Type B pancreatic cell (in vitro differentiated cells): Measurements from ENCODE around the gene METTL24. TPM values are rescaled to one million over a fixed set of nuclear protein-coding genes. Genes with fewer than 3 reads are reported as not detected.
"Not testable (repeated sequence)": the region's sequence is repeated elsewhere in the genome, so short reads cannot be mapped to it uniquely, and the experiment has no call there.

Experiments
- DNase-seq: peaks from one replicate; pipeline ENCODE4 v3.0.0; 2021; ENCODE audit warnings: mixed read lengths; ENCODE audit not compliant: unreplicated experiment; ENCODE audit errors: extremely low spot score
- H3K27ac Mint-ChIP-seq: 2 replicates; pipeline ENCODE4 v1.8.0; 2021; ENCODE audit warnings: mild to moderate bottlenecking, mixed read lengths
- H3K27me3 Mint-ChIP-seq: 2 replicates; pipeline ENCODE4 v1.8.0; 2021; ENCODE audit warnings: mixed read lengths
- H3K36me3 Mint-ChIP-seq: 2 replicates; pipeline ENCODE4 v1.8.0; 2021; ENCODE audit warnings: mixed read lengths
- H3K4me1 Mint-ChIP-seq: one replicate; pipeline ENCODE4 v1.8.0; 2021; ENCODE audit warnings: mixed read lengths; ENCODE audit not compliant: unreplicated experiment
- H3K4me3 Mint-ChIP-seq: 2 replicates; pipeline ENCODE4 v1.8.0; 2021; ENCODE audit warnings: mild to moderate bottlenecking, mixed read lengths
- H3K9me3 Mint-ChIP-seq: 2 replicates; pipeline ENCODE4 v1.8.0; 2021; ENCODE audit warnings: mixed read lengths
- CTCF ChIP-seq: fragments of 200-600 bp; sonication (generic); conservative IDR thresholded peaks from 2 replicates; pipeline ENCODE4 v1.5.0; 2021; ENCODE audit warnings: antibody characterized with exemption, mild to moderate bottlenecking
- total RNA-seq: library from RNA; stranded (reverse); gene quantifications from 2 replicates; pipeline ENCODE4 v1.2.1, GENCODE V29; 2021; ENCODE audit warnings: low replicate concordance

The METTL24 gene
- total RNA-seq, 1 donor from 2014 or later: 10.0 TPM

GRCh38 chr6:110250838-110251237 lies 107.3 kb downstream of the METTL24 start:
- no peak for TF ChIP-seq CTCF
- Mint-ChIP-seq H3K4me3 (no peak overlapping the region), H3K4me1 (peaks cover 4% of the 10 kb centered on the region), H3K36me3 (no peaks in the 10 kb centered on the region), H3K27ac (no peak overlapping the region), H3K27me3 (no peaks in the 10 kb centered on the region), H3K9me3 (no peaks in the 10 kb centered on the region)
- DNase-seq: no peak

- no peaks in the 10 kb centered on the region for H3K36me3 Mint-ChIP-seq
- H3K27me3 Mint-ChIP-seq: no peaks in the 10 kb centered on the region
- H3K27ac Mint-ChIP-seq: no peak overlapping the region
- H3K4me3 Mint-ChIP-seq: no peak overlapping the region
- no peak for TF ChIP-seq CTCF
- H3K9me3 Mint-ChIP-seq: no peaks in the 10 kb centered on the region
- DNase-seq: no peak
- H3K4me1 Mint-ChIP-seq: no peaks in the 10 kb centered on the region
These were observed 108.1 kb downstream of the METTL24 start for GRCh38 chr6:110250058-110250457.

- no peak for TF ChIP-seq CTCF
- peaks cover 6% of the 10 kb centered on the region for H3K36me3 Mint-ChIP-seq
- H3K27ac Mint-ChIP-seq: no peak overlapping the region
- no peak for DNase-seq
- no peaks in the 10 kb centered on the region for H3K9me3 Mint-ChIP-seq
- H3K4me3 Mint-ChIP-seq: no peak overlapping the region
- no peaks in the 10 kb centered on the region for H3K27me3 Mint-ChIP-seq
- H3K4me1 Mint-ChIP-seq: no peaks in the 10 kb centered on the region
These were observed 111.1 kb downstream of the METTL24 start for GRCh38 chr6:110246900-110247546.

- Mint-ChIP-seq H3K27me3 (no peaks in the 10 kb centered on the region), H3K27ac (no peak overlapping the region), H3K9me3 (no peaks in the 10 kb centered on the region)
These were observed 111.8 kb downstream of the METTL24 start for GRCh38 chr6:110246378-110246777.

DNA sequence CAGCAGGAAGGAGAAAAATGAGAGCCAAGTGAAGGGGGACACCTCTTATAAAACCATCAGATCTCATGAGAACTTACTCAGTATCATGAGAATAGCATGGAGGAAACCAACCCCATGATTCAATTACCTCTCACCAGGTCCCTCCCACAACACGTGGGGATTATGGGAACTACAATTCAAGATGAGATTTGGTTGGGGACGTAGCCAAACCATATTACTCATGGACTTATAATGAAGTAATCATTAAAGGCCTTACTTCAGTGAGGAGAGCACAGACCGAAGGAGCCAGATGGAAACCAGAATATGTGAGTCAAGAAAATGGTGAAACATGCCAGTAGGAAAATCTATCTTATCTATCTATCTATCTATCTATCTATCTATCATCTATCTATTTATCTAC lies 113.5 kb downstream of the METTL24 start:
- H3K4me1 Mint-ChIP-seq, H3K4me3 Mint-ChIP-seq, H3K27ac Mint-ChIP-seq, H3K9me3 Mint-ChIP-seq, H3K36me3 Mint-ChIP-seq, DNase-seq, H3K27me3 Mint-ChIP-seq: not testable (repeated sequence)

More at GRCh38 chr6:110246378-110246777, 111.8 kb downstream of the METTL24 start:
- no peak for DNase-seq
- Mint-ChIP-seq H3K4me3 (no peak overlapping the region), H3K4me1 (no peaks in the 10 kb centered on the region), H3K36me3 (peaks cover 6% of the 10 kb centered on the region)
- TF ChIP-seq CTCF: no peak

DNA sequence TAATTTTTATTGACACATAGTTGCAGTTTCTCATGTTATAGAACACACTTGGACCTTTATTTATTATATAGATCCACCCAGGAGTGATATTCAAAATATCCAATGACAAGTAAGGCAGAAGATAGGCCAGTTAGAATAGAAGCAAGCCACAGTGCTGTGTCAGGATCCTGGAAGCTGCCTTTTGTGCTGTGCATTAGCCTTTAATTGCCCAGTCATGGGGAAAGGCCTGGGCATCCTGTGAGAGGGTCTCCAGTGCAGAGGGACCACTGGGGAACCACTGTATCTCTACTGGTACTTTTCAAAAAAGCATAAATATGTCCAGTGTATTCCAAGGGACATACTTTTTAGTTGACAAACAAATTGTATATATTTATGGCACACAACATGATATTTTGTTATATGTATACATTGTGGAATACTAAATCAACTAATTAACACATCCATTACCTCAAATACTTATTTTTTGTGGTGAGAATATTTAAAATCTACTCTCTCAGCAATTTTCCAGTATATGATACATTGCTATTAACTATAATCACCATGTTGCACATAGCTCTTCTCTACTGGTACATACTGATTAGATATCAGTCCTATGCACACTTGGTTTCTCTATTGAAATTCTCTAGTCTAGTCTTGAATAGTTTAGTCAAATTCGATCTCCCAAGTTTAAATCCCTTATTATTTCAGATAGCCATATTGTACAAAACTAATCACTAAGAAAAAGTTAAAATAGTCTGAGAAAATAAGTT lies 118.4 kb downstream of the METTL24 start:
- no peak overlapping the region for H3K4me3 Mint-ChIP-seq
- H3K27ac Mint-ChIP-seq: no peak overlapping the region
- no peaks in the 10 kb centered on the region for H3K27me3 Mint-ChIP-seq
- peaks cover 30% of the 10 kb centered on the region for H3K36me3 Mint-ChIP-seq
- H3K4me1 Mint-ChIP-seq: no peaks in the 10 kb centered on the region
- no peak for DNase-seq
- TF ChIP-seq CTCF: no peak
- H3K9me3 Mint-ChIP-seq: peaks cover 4% of the 10 kb centered on the region

DNA sequence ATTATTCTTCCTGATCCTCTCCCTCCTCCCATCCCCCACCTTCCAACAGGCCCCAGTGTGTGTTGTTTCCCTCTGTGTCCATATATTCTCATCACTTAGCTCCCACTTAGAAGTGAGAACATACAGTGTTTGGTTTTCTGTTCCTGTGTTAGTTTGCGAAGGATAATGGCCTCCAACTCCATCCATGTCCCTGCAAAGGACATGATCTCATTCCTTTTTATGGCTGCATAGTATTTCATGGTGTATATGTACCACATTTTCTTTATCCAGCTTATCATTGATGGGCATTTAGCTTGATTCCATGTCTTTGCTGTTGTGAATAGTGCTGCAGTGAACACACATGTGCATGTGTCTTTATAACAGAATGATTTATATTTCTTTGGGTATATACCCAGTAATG lies 122.1 kb downstream of the METTL24 start:
- not testable (repeated sequence) for H3K4me3 Mint-ChIP-seq, H3K27me3 Mint-ChIP-seq
- H3K36me3 Mint-ChIP-seq: peaks cover 28% of the 10 kb centered on the region

More for the DNA sequence above, 122.1 kb downstream of the METTL24 start:
- H3K4me1 Mint-ChIP-seq, DNase-seq, H3K27ac Mint-ChIP-seq, H3K9me3 Mint-ChIP-seq: not testable (repeated sequence)
